Activated B cell treated with CpG ODN at 0.5 μM for 24 hours (primary cell): Measurements from ENCODE around the gene SUOX. TPM values are rescaled to one million over a fixed set of nuclear protein-coding genes. Genes with fewer than 3 reads are reported as not detected.
A peak's percentile ranks its signal among the peaks of the same experiment; 100 is the strongest.
"Not testable (repeated sequence)": the region's sequence is repeated elsewhere in the genome, so short reads cannot be mapped to it uniquely, and the experiment has no call there.

ENCODE experiments used
- ATAC-seq: fragments of 200-7000 bp; cut with Tn5 transposase; one replicate; pipeline ENCODE4 v1.10.0; 2021; ENCODE audit warnings: low read depth, mild to moderate bottlenecking, moderate library complexity
- CTCF ChIA-PET: fragments of 350-600 bp; sonication (Branson Sonifier 250); formaldehyde crosslinking; loops from one replicate; lab custom pipeline; 2021; ENCODE audit warnings: antibody characterized with exemption; lab: Charles Lee
- POLR2A ChIA-PET: fragments of 350-600 bp; sonication (Branson Sonifier 250); formaldehyde crosslinking; loops from one replicate; lab custom pipeline; 2021; ENCODE audit warnings: antibody characterized with exemption; lab: Charles Lee
- DNase-seq: peaks from one replicate; pipeline ENCODE4 v3.0.0; 2022
- H3K27ac Mint-ChIP-seq: one replicate; pipeline ENCODE4 v1.8.0; 2020; ENCODE audit warnings: mixed read lengths
- H3K27me3 Mint-ChIP-seq: one replicate; pipeline ENCODE4 v1.8.0; 2021; ENCODE audit warnings: mixed read lengths
- H3K36me3 Mint-ChIP-seq: one replicate; pipeline ENCODE4 v1.8.0; 2021; ENCODE audit warnings: low read depth, mixed read lengths
- H3K4me1 Mint-ChIP-seq: one replicate; pipeline ENCODE4 v1.8.0; 2021; ENCODE audit warnings: mixed read lengths
- H3K4me3 Mint-ChIP-seq: one replicate; pipeline ENCODE4 v1.8.0; 2020; ENCODE audit warnings: mild to moderate bottlenecking, mixed read lengths
- H3K9me3 Mint-ChIP-seq: one replicate; pipeline ENCODE4 v1.8.0; 2020; ENCODE audit warnings: mixed read lengths
- CTCF ChIP-seq: fragments of 200-600 bp; IDR thresholded peaks from one replicate; pipeline ENCODE4 v1.8.0; 2022; ENCODE audit warnings: antibody characterized with exemption, mild to moderate bottlenecking
- intact Hi-C: fragments of 100-400 bp; cut with micrococcal nuclease; formaldehyde crosslinking; loops from one replicate; pipeline ENCODE4 v1.15.1; 2024
- total RNA-seq: library from RNA; stranded (reverse); gene quantifications from 2 replicates; pipeline ENCODE4 v1.2.3, GENCODE V29; 2022

Gene SUOX
- total RNA-seq, 1 donor from 2014 or later = 5.6 TPM

- ATAC-seq (no peak), DNase-seq (no peak)
- Mint-ChIP-seq H3K27ac (no peak overlapping the region), H3K4me3 (no peak overlapping the region), H3K9me3 (no peaks in the 10 kb centered on the region), H3K4me1 (peaks cover 29% of the 10 kb centered on the region), H3K36me3 (peaks cover 40% of the 10 kb centered on the region), H3K27me3 (no peaks in the 10 kb centered on the region)
- ChIA-PET CTCF (interaction anchor here (1.0 to 1.6 kb wide), 3 partner anchors 44 to 302 kb away, joined by 3 to 7 read pairs (median 5); partner anchors contain the start of genes ORMDL2 and SARNP), POLR2A (interaction anchor here (0.7 to 1.0 kb wide), 3 partner anchors 67 to 685 kb away, joined by 3 to 4 read pairs (median 3); partner anchors contain the start of gene RAB5B)
- intact Hi-C loops = no loop called here
- TF ChIP-seq CTCF = no peak
Measured at GRCh38 chr12:56040151-56040550, 43.1 kb downstream of the SUOX start.

GRCh38 chr12:56040963-56041551 lies 44.0 kb downstream of the SUOX start:
- H3K4me1 Mint-ChIP-seq = peaks cover 29% of the 10 kb centered on the region
- no peak for TF ChIP-seq CTCF
- intact Hi-C loops = loop anchor here (1.0 kb wide), 11 partner anchors 34 to 325 kb away; partner anchors contain the start of genes BLOC1S1, DNAJC14, PA2G4 and PYM1
- ATAC-seq = no peak
- ChIA-PET CTCF (interaction anchor here (1.0 to 1.6 kb wide), 4 partner anchors 45 to 302 kb away, joined by 3 to 7 read pairs (median 5); partner anchors contain the start of genes ORMDL2 and SARNP), POLR2A (interaction anchor here (0.6 to 1.4 kb wide), 10 partner anchors 64 to 303 kb away, joined by 3 to 8 read pairs (median 4); partner anchors contain the start of genes CNPY2, ORMDL2, PA2G4 and RAB5B)
- no peak for DNase-seq
- no peaks in the 10 kb centered on the region for H3K9me3 Mint-ChIP-seq
- H3K4me3 Mint-ChIP-seq = peak overlapping the region; percentile 99
- no peaks in the 10 kb centered on the region for H3K27me3 Mint-ChIP-seq
- peaks cover 43% of the 10 kb centered on the region for H3K36me3 Mint-ChIP-seq
- H3K27ac Mint-ChIP-seq = peak overlapping the region; percentile 98

GRCh38 chr12:56041552-56042429 lies 44.7 kb downstream of the SUOX start, which contains the start of gene RPS26:
TSS of gene RPS26 (plus strand) at chr12:56041918. CDS start at chr12:56042167, 249 bp downstream.
- peaks cover 33% of the 10 kb centered on the region for H3K4me1 Mint-ChIP-seq
- ATAC-seq (peak; percentile 93), DNase-seq (peak; percentile 77)
- POLR2A ChIA-PET = interaction anchor here (0.5 to 1.4 kb wide), 8 partner anchors 61 to 211 kb away, joined by 3 to 8 read pairs (median 3); partner anchors contain the start of genes PA2G4, RAB5B and ZC3H10
- no peaks in the 10 kb centered on the region for H3K27me3 Mint-ChIP-seq
- CTCF ChIA-PET = interaction anchor here (1.0 to 1.6 kb wide), 2 partner anchors 50 to 303 kb away, joined by 5 read pairs; no protein-coding TSS in a partner anchor
- no peaks in the 10 kb centered on the region for H3K9me3 Mint-ChIP-seq
- peak within 1 kb of the TSS; percentile 98 for H3K27ac Mint-ChIP-seq
- H3K4me3 Mint-ChIP-seq = peak within 1 kb of the TSS; percentile 99
- H3K36me3 Mint-ChIP-seq = peaks cover 44% of the 10 kb centered on the region
- TF ChIP-seq CTCF = no peak
- intact Hi-C loops = loop anchor here (1.0 kb wide), 11 partner anchors 34 to 325 kb away; partner anchors contain the start of genes BLOC1S1, DNAJC14, PA2G4 and PYM1

GRCh38 chr12:56042430-56042813 lies 45.3 kb downstream of the SUOX start:
- DNase-seq, intact Hi-C loops, H3K9me3 Mint-ChIP-seq, CTCF ChIA-PET, ATAC-seq, POLR2A ChIA-PET, H3K27me3 Mint-ChIP-seq: not testable (repeated sequence)
- peak overlapping the region; percentile 98 for H3K27ac Mint-ChIP-seq
- peak overlapping the region; percentile 99 for H3K4me3 Mint-ChIP-seq
- peaks cover 38% of the 10 kb centered on the region for H3K4me1 Mint-ChIP-seq
- peaks cover 44% of the 10 kb centered on the region for H3K36me3 Mint-ChIP-seq

GRCh38 chr12:56042843-56043242 lies 45.8 kb downstream of the SUOX start:
- Mint-ChIP-seq H3K4me1 (peaks cover 38% of the 10 kb centered on the region), H3K27me3 (no peaks in the 10 kb centered on the region), H3K27ac (peak overlapping the region; percentile 98), H3K9me3 (no peaks in the 10 kb centered on the region), H3K36me3 (peaks cover 44% of the 10 kb centered on the region), H3K4me3 (peak overlapping the region; percentile 99)
- ChIA-PET CTCF (no interaction called here), POLR2A (no interaction called here)
- no peak for TF ChIP-seq CTCF
- ATAC-seq (no peak), DNase-seq (no peak)
- intact Hi-C loops = no loop called here
